ENCODE measurements around the gene CNTN1. TPM values are rescaled to one million over a fixed set of nuclear protein-coding genes. Genes with fewer than 3 reads are reported as not detected.

The CNTN1 gene
- total and polyA plus RNA-seq, 3 donors from 2014 or later: 12.0 to 24.1 (median 21.7) TPM

GRCh38 chr12:40957417-40957816 is 265.2 kb downstream of the CNTN1 start:
- H3K27ac ChIP-seq: no peak overlapping the region
- no peaks in the 10 kb centered on the region for H3K27me3 ChIP-seq
- H3K9me3 ChIP-seq: no peaks in the 10 kb centered on the region
- no peaks in the 10 kb centered on the region for H3K36me3 ChIP-seq (ENCODE audit: low read depth, missing control alignments)
- no peak overlapping the region for H3K4me3 ChIP-seq
- H3K4me1 ChIP-seq: no peaks in the 10 kb centered on the region
- intact Hi-C loops (cut with DNase I; ENCODE audit: low total_unique reads): no loop called here
- DNase-seq: no peak
- 89 to 95% methylated on average over 1 of the region's 1 CpG for WGBS, 2 donors
- no peak for TF ChIP-seq POLR2A (IDR thresholded peaks at IDR 0.05)
- no peak for TF ChIP-seq CTCF (IDR thresholded peaks at IDR 0.05)

- 88 to 99% methylated on average over 2 of the region's 2 CpGs for WGBS, 2 donors
- DNase-seq: no peak
These were observed 266.8 kb downstream of the CNTN1 start for GRCh38 chr12:40959041-40959440.

GRCh38 chr12:40963751-40964150 is 271.5 kb downstream of the CNTN1 start:
- intact Hi-C loops (cut with DNase I; ENCODE audit: low total_unique reads): no loop called here
- TF ChIP-seq CTCF (IDR thresholded peaks at IDR 0.05) (no peak), POLR2A (IDR thresholded peaks at IDR 0.05) (no peak)
- Histone ChIP-seq H3K27me3 (no peaks in the 10 kb centered on the region), H3K4me1 (no peaks in the 10 kb centered on the region), H3K36me3 (ENCODE audit: low read depth, missing control alignments) (no peaks in the 10 kb centered on the region), H3K4me3 (no peak overlapping the region), H3K27ac (no peak overlapping the region), H3K9me3 (no peaks in the 10 kb centered on the region)
- DNase-seq: no peak
- 93 to 95% methylated on average over 2 of the region's 2 CpGs for WGBS, 2 donors

More at GRCh38 chr12:40959041-40959440, 266.8 kb downstream of the CNTN1 start:
- TF ChIP-seq POLR2A (IDR thresholded peaks at IDR 0.05) (no peak), CTCF (IDR thresholded peaks at IDR 0.05) (no peak)
- H3K9me3 ChIP-seq: no peaks in the 10 kb centered on the region
- H3K4me3 ChIP-seq: no peak overlapping the region
- H3K36me3 ChIP-seq (ENCODE audit: low read depth, missing control alignments): no peaks in the 10 kb centered on the region
- H3K4me1 ChIP-seq: no peaks in the 10 kb centered on the region
- intact Hi-C loops (cut with DNase I; ENCODE audit: low total_unique reads): no loop called here
- no peaks in the 10 kb centered on the region for H3K27me3 ChIP-seq
- H3K27ac ChIP-seq: no peak overlapping the region

- no peak for DNase-seq
- H3K9me3 ChIP-seq: no peaks in the 10 kb centered on the region
- no peaks in the 10 kb centered on the region for H3K36me3 ChIP-seq (ENCODE audit: low read depth, missing control alignments)
- H3K4me1 ChIP-seq: no peaks in the 10 kb centered on the region
- no peaks in the 10 kb centered on the region for H3K27me3 ChIP-seq
- WGBS, 2 donors: 71 to 75% methylated on average over 6 of the region's 6 CpGs
- TF ChIP-seq POLR2A (IDR thresholded peaks at IDR 0.05) (no peak), CTCF (IDR thresholded peaks at IDR 0.05) (no peak)
- H3K27ac ChIP-seq: no peak overlapping the region
- H3K4me3 ChIP-seq: no peak overlapping the region
- intact Hi-C loops (cut with DNase I; ENCODE audit: low total_unique reads): no loop called here
These were observed 277.6 kb downstream of the CNTN1 start for GRCh38 chr12:40969796-40970195.

GRCh38 chr12:40970320-40970907 is 278.2 kb downstream of the CNTN1 start:
- DNase-seq: no peak
- intact Hi-C loops (cut with DNase I; ENCODE audit: low total_unique reads): no loop called here
- H3K27me3 ChIP-seq: no peaks in the 10 kb centered on the region
- H3K36me3 ChIP-seq (ENCODE audit: low read depth, missing control alignments): no peaks in the 10 kb centered on the region
- no peak overlapping the region for H3K27ac ChIP-seq
- TF ChIP-seq CTCF (IDR thresholded peaks at IDR 0.05) (peak in 1 of 3 experiments; percentile 7), POLR2A (IDR thresholded peaks at IDR 0.05) (no peak)
- 68 to 82% methylated on average over 5 of the region's 5 CpGs for WGBS, 2 donors
- no peaks in the 10 kb centered on the region for H3K9me3 ChIP-seq
- no peaks in the 10 kb centered on the region for H3K4me1 ChIP-seq
- no peak overlapping the region for H3K4me3 ChIP-seq

All from testis (tissue), 3 donors.